G401 (cell line): Measurements from ENCODE around the gene CCS. TPM values are rescaled to one million over a fixed set of nuclear protein-coding genes. Genes with fewer than 3 reads are reported as not detected.
A peak's percentile ranks its signal among the peaks of the same experiment; 100 is the strongest.
"Not testable (repeated sequence)": the region's sequence is repeated elsewhere in the genome, so short reads cannot be mapped to it uniquely, and the experiment has no call there.

Experiments used
- DNase-seq: peaks from one replicate; pipeline ENCODE4 v3.0.0-alpha.2; 2015; ENCODE audit warnings: low spot score
- in situ Hi-C: cut with HindIII; loops from 2 replicates; pipeline ENCODE4 v1.10.0; 2016; ENCODE audit warnings: low sequenced_read_pairs, mixed read lengths
- total RNA-seq: library from RNA; depleted of rRNA; stranded (reverse); fragments of >200 nt; shearing (Covaris generic); gene quantifications from 2 replicates; pipeline ENCODE4 v1.2.3, GENCODE V29; 2014; rRNA removed

The CCS gene
- 181 and 230 TPM in 2 replicates for total RNA-seq

DNA sequence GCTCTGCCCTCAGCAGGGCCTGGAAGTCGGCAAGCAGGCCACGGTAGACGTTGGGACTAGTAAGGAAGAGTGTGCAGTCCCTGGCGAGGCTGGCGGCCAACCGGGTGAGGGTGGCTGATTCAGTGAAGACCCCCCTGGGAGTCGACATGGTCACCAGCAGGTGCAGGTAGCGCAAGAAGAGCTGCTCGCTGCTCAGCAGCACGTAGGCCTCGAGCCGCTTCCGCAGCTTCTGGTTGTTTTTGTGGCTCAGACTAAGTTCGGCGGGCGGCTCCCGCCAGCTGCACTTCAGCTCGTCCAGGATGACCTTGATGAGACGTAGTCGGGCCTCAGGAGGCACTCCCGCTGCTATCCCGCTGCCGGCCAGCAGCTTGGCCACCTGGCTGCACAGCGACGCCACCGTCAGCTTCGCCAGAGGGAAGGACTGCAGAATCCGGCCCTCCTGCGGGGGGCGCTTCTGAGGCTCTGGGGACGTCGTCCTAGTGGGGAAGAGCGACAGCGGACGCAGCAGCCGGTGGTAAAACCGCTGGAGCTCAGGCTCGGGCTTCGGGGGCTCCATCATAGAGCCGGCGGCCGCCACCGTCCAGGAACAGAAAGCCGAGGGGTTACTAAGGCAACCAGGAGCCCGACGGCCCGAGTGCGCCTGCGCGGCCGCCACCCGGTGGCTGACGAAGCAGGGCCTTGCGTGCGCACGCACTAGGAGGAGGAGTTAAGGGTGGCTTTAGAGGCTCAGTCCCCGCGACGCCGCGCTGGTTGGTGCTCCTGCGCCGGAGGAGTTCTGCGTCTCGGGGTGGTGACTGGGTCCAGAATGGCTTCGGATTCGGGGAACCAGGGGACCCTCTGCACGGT is at the start of gene CCS, which contains the start of gene CCDC87:
Gene CCS, plus strand, starts transcription at position 729 of the 846 bp plus-strand sequence. Its CDS starts 77 bp downstream, at position 806.
Gene CCDC87, minus strand, starts transcription at position 607 of the 846 bp plus-strand sequence. Its CDS starts 48 bp downstream, at position 559.
- peak; percentile 94 for DNase-seq
- in situ Hi-C loops = no loop called here

DNA sequence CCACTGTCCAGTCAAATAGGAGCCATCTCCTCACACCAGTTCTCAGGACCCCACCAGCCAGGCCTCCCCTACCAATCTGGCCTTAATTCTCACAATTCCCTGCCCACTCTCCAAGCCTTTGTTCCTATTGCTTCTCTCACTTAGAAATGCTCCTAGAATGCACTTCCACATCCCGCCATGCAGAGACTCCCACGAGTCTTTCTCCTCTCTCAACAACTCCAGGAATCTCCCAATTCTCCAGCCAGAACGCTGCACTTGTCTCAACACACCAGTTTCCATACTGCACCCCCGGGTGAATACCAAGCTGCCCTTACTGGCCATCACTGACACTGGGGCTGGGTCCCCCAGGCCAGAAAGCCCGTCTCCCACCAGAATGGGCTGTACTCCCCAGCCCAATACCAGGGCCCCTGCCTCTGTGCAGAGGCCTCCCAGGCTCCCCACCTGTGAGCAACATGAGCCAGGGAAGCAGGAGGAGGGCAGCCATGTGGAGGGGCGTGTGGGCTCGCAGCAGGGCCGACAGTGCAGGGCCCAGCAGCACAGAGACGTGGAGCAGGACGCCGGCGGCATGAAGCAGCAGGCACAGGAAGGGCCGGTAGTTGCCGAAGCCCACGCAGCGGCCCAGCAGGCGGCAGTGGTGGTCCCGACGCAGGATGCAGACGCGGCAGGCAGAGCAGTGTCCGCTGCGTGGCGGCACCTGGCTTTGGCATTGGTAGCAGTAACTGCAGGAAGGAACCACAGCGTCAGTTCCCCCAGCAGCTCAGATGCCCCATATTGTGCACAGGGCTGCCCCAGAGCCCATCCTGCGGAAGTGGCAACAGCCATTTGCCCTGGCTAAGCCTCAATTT is 49.5 kb upstream of the CCS start:
- in situ Hi-C loops = no loop called here
- peak; percentile 39 for DNase-seq

GRCh38 chr11:66544952-66545351 is 48.0 kb upstream of the CCS start:
- in situ Hi-C loops, DNase-seq: not testable (repeated sequence)

DNA sequence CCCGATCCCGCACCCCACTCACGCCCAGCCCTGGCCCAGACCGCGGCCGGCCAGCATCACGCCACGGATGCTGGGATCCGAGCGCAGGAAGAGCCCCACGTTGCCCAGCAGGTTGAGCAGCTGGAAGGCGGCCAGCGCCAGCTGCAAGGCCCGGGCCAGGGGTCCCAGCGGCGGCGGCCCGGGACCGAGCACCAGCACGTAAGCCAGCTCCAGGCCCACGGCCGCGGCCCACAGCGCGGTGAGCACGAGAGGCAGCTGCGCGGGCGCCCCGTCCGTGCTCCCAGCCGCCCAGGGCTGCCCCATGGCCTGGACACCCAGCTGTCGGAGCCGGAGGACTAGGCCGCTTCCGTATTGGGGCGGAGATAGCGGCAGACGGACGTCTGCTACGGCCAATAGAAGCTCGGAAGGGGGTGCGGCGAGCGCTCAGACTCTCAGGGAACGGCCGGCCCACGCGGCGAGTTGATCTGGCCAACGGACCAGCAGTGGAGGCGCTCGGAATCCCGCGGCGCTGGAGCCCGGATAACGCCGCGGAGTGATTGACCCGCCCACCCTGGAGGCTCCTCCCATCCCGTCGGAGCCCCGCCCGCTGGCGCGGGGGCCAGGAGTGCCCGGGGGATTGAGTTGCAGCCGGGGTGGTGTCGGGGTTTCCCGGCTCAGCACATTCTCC is 47.2 kb upstream of the CCS start, which contains the start of gene ZDHHC24:
Gene ZDHHC24, minus strand, starts transcription at position 348 of the 667 bp plus-strand sequence. Its CDS starts 45 bp downstream, at position 303.
- in situ Hi-C loops = no loop called here
- DNase-seq = peak; percentile 97

- DNase-seq = peak; percentile 42
- in situ Hi-C loops = no loop called here
Measured at GRCh38 chr11:66546368-66546965, 46.5 kb upstream of the CCS start, which contains the start of gene ACTN3. TSS of gene ACTN3 (plus strand) at chr11:66546903. CDS start at chr11:66546938, 35 bp downstream.

DNA sequence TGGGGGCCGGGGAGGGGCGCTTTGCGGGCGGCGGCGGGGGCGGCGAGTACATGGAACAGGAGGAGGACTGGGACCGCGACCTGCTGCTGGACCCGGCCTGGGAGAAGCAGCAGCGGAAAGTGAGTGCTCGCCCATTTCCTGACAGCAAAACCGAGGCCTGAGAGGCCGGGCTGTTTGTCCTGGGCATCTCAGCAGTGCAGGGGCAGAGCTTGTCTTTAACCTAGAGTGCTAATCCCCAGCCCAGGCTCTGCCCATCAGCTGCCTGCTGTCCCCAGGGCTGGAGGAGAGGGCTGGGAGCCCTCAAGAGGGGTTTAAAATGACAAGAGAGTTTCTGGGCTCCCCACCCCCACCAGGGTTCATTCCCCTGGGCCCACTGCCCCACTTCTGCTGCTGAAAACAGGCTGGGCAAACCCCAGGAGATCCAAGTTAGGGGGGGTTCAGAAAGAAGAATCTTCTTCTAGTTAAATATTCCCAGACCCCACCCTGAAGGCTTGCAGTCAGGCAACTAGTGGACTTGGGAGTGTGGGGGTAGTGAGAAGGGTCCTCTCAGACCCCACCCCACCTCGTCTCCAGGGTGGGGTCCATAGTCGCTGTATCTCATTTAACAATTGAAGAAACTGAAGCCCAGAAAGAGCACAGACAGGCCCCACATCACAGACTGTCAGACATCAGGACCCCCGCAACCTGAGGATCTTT is 45.9 kb upstream of the CCS start:
- DNase-seq = no peak
- in situ Hi-C loops = no loop called here

GRCh38 chr11:66547662-66548009 is 45.3 kb upstream of the CCS start:
- in situ Hi-C loops = no loop called here
- DNase-seq = no peak

DNA sequence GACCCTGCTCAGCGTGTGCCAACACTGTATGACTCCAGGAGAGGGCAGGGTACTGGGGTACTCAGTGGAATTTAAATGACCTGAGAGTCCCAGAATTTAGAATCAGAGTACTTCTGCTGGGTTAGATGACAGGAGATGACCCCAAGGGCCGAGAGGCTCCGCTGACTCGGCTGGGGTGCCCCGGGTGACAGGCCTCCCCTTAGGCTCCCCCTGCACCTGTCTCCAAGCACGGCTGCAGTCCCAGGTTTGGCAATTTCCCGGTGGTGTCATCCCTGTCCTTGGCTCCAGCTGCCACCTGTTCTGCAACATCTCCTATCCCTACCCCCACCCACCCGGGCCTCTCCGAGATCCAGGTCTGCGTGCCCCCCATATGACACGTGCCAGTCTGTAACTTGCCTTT is 44.9 kb upstream of the CCS start:
- in situ Hi-C loops = no loop called here
- no peak for DNase-seq

DNA sequence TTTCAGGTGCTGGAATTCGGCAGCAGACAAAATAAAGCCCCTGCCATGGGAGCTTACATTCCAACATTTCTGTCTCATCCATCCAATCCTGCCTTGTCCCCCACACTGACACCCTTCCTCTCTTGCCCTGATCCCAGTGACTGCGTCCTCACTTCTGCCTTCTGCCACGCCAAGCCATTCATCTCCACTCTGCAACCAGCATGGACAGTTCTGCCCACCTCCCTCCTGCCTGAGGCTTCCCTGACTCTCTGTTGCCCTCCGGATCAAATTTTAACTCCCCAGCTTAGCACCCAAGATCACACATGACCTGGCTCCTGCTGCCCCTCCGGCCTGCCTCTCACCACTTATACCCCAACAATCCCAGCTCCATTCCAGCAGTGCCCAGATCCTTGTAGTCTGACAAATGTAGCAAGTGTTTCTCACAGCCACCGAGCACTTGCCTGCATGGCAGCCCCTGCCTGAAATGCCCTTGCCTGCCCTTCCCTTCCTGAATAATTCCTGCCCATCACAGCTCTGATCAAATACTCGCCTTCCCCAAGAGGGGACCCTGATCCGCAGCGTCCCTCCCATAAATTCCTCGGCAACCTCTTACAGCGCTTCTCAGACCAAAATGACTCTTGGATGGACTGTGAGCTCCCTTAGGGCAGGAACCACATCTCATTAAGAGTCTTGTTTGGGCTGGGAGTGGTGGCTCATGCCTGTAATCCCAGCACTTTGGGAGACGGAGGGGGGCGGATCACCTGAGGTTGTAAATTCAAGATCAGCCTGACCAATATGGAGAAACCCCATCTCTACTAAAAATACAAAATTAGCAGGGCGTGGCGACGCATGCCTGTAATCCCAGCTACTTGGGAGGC is 44.0 kb upstream of the CCS start:
- in situ Hi-C loops = no loop called here

GRCh38 chr11:66549696-66550095 is 43.3 kb upstream of the CCS start:
- in situ Hi-C loops = no loop called here

More for the DNA sequence above, 44.0 kb upstream of the CCS start:
- DNase-seq = no peak

GRCh38 chr11:66550887-66551286 is 42.1 kb upstream of the CCS start:
- in situ Hi-C loops = no loop called here
- DNase-seq = no peak

More at GRCh38 chr11:66549696-66550095, 43.3 kb upstream of the CCS start:
- no peak for DNase-seq

- no peak for DNase-seq
- in situ Hi-C loops = no loop called here
Measured at GRCh38 chr11:66554602-66555001, 38.4 kb upstream of the CCS start.

DNA sequence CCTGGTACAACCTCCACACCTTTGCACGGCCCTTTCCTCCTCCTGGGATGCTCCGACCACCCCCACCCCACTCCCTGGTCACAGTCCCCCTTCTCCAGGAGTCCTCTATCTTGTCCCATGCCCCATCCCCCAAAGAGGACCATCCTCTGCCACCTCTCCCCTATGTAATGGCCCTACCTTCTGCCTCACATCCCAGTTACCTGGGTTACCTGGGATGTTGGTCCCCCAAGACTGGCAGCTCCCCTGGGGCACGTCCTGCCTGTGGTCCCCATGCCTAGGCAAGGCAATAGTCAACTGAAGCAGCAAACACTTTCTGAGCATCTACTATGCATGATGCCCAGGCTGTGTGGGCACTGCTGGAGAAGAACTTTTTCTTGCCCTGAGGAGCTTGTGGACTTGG is 37.6 kb upstream of the CCS start:
- in situ Hi-C loops = no loop called here

DNA sequence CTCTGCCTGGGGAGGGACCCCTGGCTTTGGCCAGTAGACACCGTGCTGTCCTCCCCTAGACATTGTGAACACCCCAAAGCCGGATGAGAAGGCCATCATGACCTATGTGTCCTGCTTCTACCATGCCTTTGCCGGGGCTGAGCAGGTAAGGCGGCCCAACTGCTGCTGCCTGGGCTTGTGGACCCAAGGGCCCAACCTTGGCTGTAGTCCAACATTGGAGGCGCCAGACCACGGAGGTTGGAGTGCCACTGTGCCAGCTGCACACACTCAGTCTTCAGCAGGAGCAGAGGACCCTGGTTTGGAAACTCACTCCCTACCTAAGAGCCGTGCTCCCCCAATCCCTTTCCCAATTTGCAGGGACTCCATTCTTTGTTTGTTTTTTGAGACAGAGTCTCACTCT is 36.9 kb upstream of the CCS start:
- in situ Hi-C loops = no loop called here
- DNase-seq = no peak

More for the DNA sequence above, 37.6 kb upstream of the CCS start:
- DNase-seq = no peak

DNA sequence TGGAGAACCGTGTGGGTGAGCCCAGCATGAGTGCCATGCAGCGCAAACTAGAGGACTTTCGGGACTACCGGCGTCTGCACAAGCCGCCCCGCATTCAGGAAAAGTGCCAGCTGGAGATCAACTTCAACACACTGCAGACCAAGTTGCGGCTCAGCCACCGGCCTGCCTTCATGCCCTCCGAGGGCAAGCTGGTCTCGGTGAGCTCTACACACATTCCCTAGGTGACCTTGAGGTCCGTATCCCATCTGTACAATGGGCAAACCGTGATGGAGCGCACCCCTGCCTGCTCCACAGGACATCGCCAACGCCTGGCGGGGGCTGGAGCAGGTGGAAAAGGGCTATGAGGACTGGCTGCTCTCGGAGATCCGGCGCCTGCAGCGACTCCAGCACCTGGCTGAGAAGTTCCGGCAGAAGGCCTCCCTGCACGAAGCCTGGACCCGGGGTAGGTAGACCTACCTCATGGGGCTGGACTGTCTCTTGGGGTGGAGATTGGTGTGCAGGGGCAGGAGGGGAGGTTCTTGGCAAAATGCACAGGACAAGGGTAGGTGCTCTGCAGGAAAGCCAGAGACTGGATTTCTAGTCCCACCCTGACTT is 35.2 kb upstream of the CCS start:
- DNase-seq = no peak
- in situ Hi-C loops = no loop called here

DNA sequence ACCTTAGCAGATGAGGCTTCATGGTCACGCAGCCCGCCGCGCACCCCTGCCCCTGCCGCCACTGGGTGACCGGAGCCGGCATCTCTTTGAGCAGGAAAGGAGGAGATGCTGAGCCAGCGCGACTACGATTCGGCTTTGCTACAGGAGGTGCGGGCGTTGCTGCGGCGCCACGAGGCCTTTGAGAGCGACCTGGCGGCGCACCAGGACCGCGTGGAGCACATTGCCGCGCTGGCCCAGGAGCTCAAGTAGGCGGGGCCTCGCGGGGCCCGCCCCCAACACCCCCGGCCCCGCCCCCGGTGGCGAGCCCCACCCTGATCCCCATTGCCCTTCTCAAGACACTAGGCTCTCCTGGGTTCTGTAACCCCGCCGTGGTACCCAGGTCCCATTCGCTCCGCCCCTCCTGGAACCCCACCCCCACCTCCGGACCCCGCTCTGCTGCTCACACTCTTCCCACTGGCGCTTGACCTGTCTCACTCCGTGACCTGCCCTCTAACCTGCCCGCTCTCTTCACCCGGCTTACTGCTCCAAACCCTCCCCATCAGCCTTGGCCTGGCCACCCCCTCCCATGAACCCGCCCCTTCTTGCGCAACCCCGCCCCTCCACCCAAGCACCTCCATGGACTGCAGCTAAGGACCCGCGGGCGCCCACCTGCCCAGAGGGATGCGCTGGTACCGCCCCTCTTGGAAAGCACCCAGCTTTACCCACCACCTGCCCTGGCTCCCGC is 33.7 kb upstream of the CCS start:
- peak; percentile 52 for DNase-seq
- in situ Hi-C loops = no loop called here
